Measurements from ENCODE around the gene VASP. TPM values are rescaled to one million over a fixed set of nuclear protein-coding genes. Genes with fewer than 3 reads are reported as not detected.

Gene VASP
- total and polyA plus RNA-seq, 2 of the 13 experiments (the other 11 are each of a cell fraction or from before 2014, with no cell fraction given), result 41.8 to 67.1 TPM

- TF ChIP-seq ZBTB4 (CRISPR knock-in tag; IDR thresholded peaks at IDR 0.05; ENCODE audit: borderline replicate concordance) (no peak), ZNF275 (CRISPR knock-in tag; IDR thresholded peaks at IDR 0.05; ENCODE audit: borderline replicate concordance) (peak; percentile 92; the same call in 1 of the 2 replicates), ELF4 (CRISPR knock-in tag; IDR thresholded peaks at IDR 0.05; ENCODE audit: borderline replicate concordance) (no peak), ZNF816 (CRISPR knock-in tag; IDR thresholded peaks at IDR 0.05; ENCODE audit: borderline replicate concordance) (no peak), ZEB1 (IDR thresholded peaks at IDR 0.05; ENCODE audit: insufficient replicate concordance, low read depth) (peak; percentile 90), ZNF180 (CRISPR knock-in tag; IDR thresholded peaks at IDR 0.05; ENCODE audit: borderline replicate concordance, low read depth) (no peak), ZFP91 (CRISPR knock-in tag; IDR thresholded peaks at IDR 0.05; ENCODE audit: borderline replicate concordance) (peak; percentile 100), ZNF652 (CRISPR knock-in tag; IDR thresholded peaks at IDR 0.05; ENCODE audit: borderline replicate concordance, low read depth) (peak; percentile 29; the same call in 1 of the 2 replicates), ATM (IDR thresholded peaks at IDR 0.05; ENCODE audit: borderline replicate concordance) (no peak), EP300 (IDR thresholded peaks at IDR 0.05; ENCODE audit: low read depth in 2 of 2, low read length in 2 of 2) (peak in 1 of 2 experiments; percentile 13; a peak in 1 of 4 replicates), EP300 (CRISPR knock-in tag; IDR thresholded peaks at IDR 0.05; ENCODE audit: borderline replicate concordance) (no peak), ZKSCAN8 (CRISPR knock-in tag; IDR thresholded peaks at IDR 0.05; ENCODE audit: borderline replicate concordance) (peak; percentile 62; the same call in 1 of the 2 replicates), CSRNP2 (CRISPR knock-in tag; conservative IDR thresholded peaks at IDR 0.05; ENCODE audit: low read depth) (no peak), ELF1 (CRISPR knock-in tag; IDR thresholded peaks at IDR 0.05) (peak; percentile 39; the same call in 1 of the 2 replicates), SMYD3 (CRISPR knock-in tag; IDR thresholded peaks at IDR 0.05) (0 out of 2 replicates have a peak, but pooled peaks have one; percentile 49), IRF9 (CRISPR knock-in tag; IDR thresholded peaks at IDR 0.05; ENCODE audit: borderline replicate concordance) (no peak), ZFP90 (CRISPR knock-in tag; IDR thresholded peaks at IDR 0.05; ENCODE audit: borderline replicate concordance) (peak; percentile 87; the same call in 1 of the 2 replicates)
These were observed 28.6 kb upstream of the VASP start (continued) for GRCh38 chr19:45478454-45479238.
